Measurements from ENCODE around the gene EFR3B. TPM values are rescaled to one million over a fixed set of nuclear protein-coding genes. Genes with fewer than 3 reads are reported as not detected.

Gene EFR3B
- total RNA-seq, 5 donors from 2014 or later (not counting 1 experiment from before 2014, with no cell fraction given), result 0.09 to 0.10 (median 0.09) TPM; not detected in 2

DNA sequence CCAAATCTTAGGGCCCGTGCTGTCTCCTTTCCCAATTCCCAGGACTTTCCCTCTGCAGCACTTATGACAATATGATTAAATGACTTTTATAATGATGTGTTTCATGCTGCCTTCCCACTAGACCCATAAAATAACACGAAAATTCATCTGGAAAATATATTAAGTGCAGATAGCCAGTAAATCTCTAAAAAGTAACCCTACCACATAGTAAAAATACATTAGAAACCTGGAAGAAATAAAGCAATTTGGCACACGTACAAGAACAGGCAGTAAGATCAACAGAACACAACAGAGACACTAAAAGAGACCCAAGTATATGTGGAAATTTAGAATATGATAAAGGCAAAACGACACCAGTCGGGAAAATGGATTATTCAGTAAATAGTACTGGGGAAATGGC is 156.7 kb downstream of the EFR3B start:
- Histone ChIP-seq H3K27me3 (replicated peaks in 1 of 2; ENCODE audit: control insufficient read depth in 2 of 2, extremely low read depth in 1 of 2, insufficient read depth in 2 of 2, low read length in 1 of 2) (peaks cover 0 to 7% of the 10 kb centered on the region in 2 experiments), H3K4me1 (ENCODE audit: control insufficient read depth in 1 of 2, extremely low read depth in 1 of 2, insufficient read depth in 2 of 2, low read length in 2 of 2) (peaks cover 7 to 12% of the 10 kb centered on the region in 2 experiments), H3K36me3 (ENCODE audit: control insufficient read depth in 2 of 2, extremely low read depth in 1 of 2, insufficient read depth in 1 of 2, low read length in 1 of 2) (no peaks in the 10 kb centered on the region), H3K27ac (ENCODE audit: low read length) (no peak overlapping the region), H3K4me3 (ENCODE audit: control insufficient read depth in 1 of 2, extremely low read depth in 1 of 2, low read length in 1 of 2) (no peak overlapping the region), H3K9me3 (no peaks in the 10 kb centered on the region)
- Mint-ChIP-seq H3K27ac (no peak overlapping the region), H3K9me3 (no peaks in the 10 kb centered on the region), H3K4me1 (peaks cover 18 to 22% (median 19%) of the 10 kb centered on the region in 3 donors), H3K36me3 (no peaks in the 10 kb centered on the region), H3K27me3 (no peaks in the 10 kb centered on the region), H3K4me3 (no peak overlapping the region)
- ATAC-seq (replicated peaks in 1 of 4) (no peak), DNase-seq (no peak)
- CTCF ChIA-PET, result no interaction called here
- no CpG with 5 or more reads among the region's 5 CpGs for WGBS (ENCODE audit: insufficient coverage)
- POLR2A ChIA-PET, result no interaction called here

DNA sequence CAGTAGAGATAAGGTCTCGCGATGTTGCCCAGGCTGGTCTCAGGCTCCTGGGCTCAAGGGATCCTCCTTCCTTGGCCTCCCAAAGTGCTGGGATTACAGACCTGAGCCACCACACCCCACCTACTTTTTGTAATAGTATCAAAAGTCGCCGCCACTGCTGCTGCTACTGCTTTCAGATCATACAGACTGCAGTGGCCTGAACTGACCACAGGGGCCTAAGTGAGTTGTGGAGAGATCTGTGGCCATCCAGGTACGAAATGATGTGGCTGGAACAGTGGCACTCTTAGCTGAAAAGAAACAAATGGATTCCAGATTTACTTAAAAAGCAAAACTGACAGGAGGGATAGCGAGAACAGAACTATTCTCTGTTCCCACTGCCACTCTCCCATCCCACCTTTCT is 159.4 kb downstream of the EFR3B start:
- Histone ChIP-seq H3K27me3 (replicated peaks in 1 of 2; ENCODE audit: control insufficient read depth in 2 of 2, extremely low read depth in 1 of 2, insufficient read depth in 2 of 2, low read length in 1 of 2) (peaks cover 0 to 7% of the 10 kb centered on the region in 2 experiments), H3K4me1 (ENCODE audit: control insufficient read depth in 1 of 2, extremely low read depth in 1 of 2, insufficient read depth in 2 of 2, low read length in 2 of 2) (peaks cover 7 to 11% of the 10 kb centered on the region in 2 experiments), H3K27ac (ENCODE audit: low read length) (no peak overlapping the region), H3K36me3 (ENCODE audit: control insufficient read depth in 2 of 2, extremely low read depth in 1 of 2, insufficient read depth in 1 of 2, low read length in 1 of 2) (no peaks in the 10 kb centered on the region), H3K4me3 (ENCODE audit: control insufficient read depth in 1 of 2, extremely low read depth in 1 of 2, low read length in 1 of 2) (no peak overlapping the region), H3K9me3 (no peaks in the 10 kb centered on the region)
- ATAC-seq (replicated peaks in 1 of 4) (no peak), DNase-seq (no peak)
- H3K4me1 Mint-ChIP-seq, result peaks cover 12 to 20% (median 14%) of the 10 kb centered on the region in 3 donors
- H3K27ac Mint-ChIP-seq, result no peak overlapping the region
- no peaks in the 10 kb centered on the region for H3K36me3 Mint-ChIP-seq
- H3K4me3 Mint-ChIP-seq, result no peak overlapping the region
- ChIA-PET POLR2A (interaction anchor here in 1 of 2 donors (0.6 kb wide), 1 partner anchor 1926 kb away, joined by 3 read pairs; no protein-coding TSS in a partner anchor), CTCF (no interaction called here)
- no peaks in the 10 kb centered on the region for H3K27me3 Mint-ChIP-seq
- no peaks in the 10 kb centered on the region for H3K9me3 Mint-ChIP-seq
- no CpG with 5 or more reads among the region's 6 CpGs for WGBS (ENCODE audit: insufficient coverage)

DNA sequence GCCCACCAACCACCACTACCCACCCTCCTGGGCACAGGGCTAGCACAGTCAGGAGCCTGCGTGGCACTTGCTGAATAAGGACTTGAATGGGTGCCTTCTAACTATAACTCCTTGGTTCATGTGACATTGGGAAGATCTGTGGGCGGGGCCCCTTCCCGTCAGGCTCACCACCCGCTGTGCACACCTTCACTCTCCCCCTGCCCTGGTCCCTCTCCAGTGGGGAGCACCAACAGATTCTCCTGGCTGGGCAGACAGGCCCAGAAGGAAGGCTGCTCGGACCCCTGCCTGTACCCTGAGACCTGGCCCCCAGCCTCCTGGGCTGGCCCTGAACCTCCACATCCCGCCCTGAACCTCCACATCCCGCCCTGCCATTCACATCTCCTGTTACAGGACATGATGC is 159.9 kb downstream of the EFR3B start:
- Histone ChIP-seq H3K4me1 (ENCODE audit: control insufficient read depth in 1 of 2, extremely low read depth in 1 of 2, insufficient read depth in 2 of 2, low read length in 2 of 2) (peaks cover 7 to 10% of the 10 kb centered on the region in 2 experiments), H3K36me3 (ENCODE audit: control insufficient read depth in 2 of 2, extremely low read depth in 1 of 2, insufficient read depth in 1 of 2, low read length in 1 of 2) (no peaks in the 10 kb centered on the region), H3K27ac (ENCODE audit: low read length) (no peak overlapping the region), H3K27me3 (replicated peaks in 1 of 2; ENCODE audit: control insufficient read depth in 2 of 2, extremely low read depth in 1 of 2, insufficient read depth in 2 of 2, low read length in 1 of 2) (peaks cover 0 to 7% of the 10 kb centered on the region in 2 experiments), H3K4me3 (ENCODE audit: control insufficient read depth in 1 of 2, extremely low read depth in 1 of 2, low read length in 1 of 2) (no peak overlapping the region), H3K9me3 (no peaks in the 10 kb centered on the region)
- peak overlapping the region in 1 of 2 donors; percentile 28 for H3K27ac Mint-ChIP-seq
- H3K4me1 Mint-ChIP-seq, result peaks cover 11 to 18% (median 13%) of the 10 kb centered on the region in 3 donors
- no peaks in the 10 kb centered on the region for H3K36me3 Mint-ChIP-seq
- WGBS (ENCODE audit: insufficient coverage), result 95% methylated on average over 5 of the region's 7 CpGs
- ATAC-seq (replicated peaks in 1 of 4) (no peak), DNase-seq (no peak)
- no peaks in the 10 kb centered on the region for H3K9me3 Mint-ChIP-seq
- CTCF ChIA-PET, result no interaction called here
- POLR2A ChIA-PET, result no interaction called here
- H3K27me3 Mint-ChIP-seq, result no peaks in the 10 kb centered on the region
- H3K4me3 Mint-ChIP-seq, result no peak overlapping the region

DNA sequence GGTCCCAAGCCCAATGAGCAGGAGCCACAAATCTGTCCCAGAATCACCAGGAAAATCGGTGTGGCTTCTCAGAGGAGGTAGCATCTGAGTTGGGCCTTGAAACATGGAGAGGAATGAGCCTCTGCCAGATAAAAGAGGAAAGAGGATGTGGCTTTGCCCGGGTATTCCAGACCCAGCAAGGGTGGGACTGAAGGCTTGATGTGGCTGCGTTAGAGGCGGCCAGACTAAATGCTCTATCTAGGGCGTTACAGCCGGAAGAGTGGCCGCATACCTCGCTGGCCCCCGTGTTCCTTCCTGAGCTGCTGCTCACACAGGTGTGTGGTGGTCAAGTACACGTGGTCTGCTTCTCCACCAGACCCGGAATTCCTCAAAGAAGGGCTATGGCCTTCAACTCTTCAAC is 160.4 kb downstream of the EFR3B start:
- H3K27me3 ChIP-seq (replicated peaks in 1 of 2; ENCODE audit: control insufficient read depth in 2 of 2, extremely low read depth in 1 of 2, insufficient read depth in 2 of 2, low read length in 1 of 2), result peaks cover 0 to 6% of the 10 kb centered on the region in 2 experiments
- no peaks in the 10 kb centered on the region for H3K9me3 ChIP-seq
- ChIA-PET POLR2A (interaction anchor here in 1 of 2 donors (0.6 kb wide), 1 partner anchor 14 kb away, joined by 5 read pairs; no protein-coding TSS in a partner anchor), CTCF (no interaction called here)
- Mint-ChIP-seq H3K36me3 (no peaks in the 10 kb centered on the region), H3K27me3 (no peaks in the 10 kb centered on the region), H3K27ac (peak overlapping the region; percentile 28 to 39), H3K9me3 (no peaks in the 10 kb centered on the region), H3K4me3 (no peak overlapping the region), H3K4me1 (peaks cover 15 to 21% (median 17%) of the 10 kb centered on the region in 3 donors)
- H3K4me3 ChIP-seq (ENCODE audit: control insufficient read depth in 1 of 2, extremely low read depth in 1 of 2, low read length in 1 of 2), result no peak overlapping the region
- WGBS (ENCODE audit: insufficient coverage), result 28% methylated on average over 6 of the region's 11 CpGs
- H3K4me1 ChIP-seq (ENCODE audit: control insufficient read depth in 1 of 2, extremely low read depth in 1 of 2, insufficient read depth in 2 of 2, low read length in 2 of 2), result peaks cover 7 to 10% of the 10 kb centered on the region in 2 experiments
- ATAC-seq (replicated peaks in 1 of 4) (peak in 2 of 4 experiments; percentile 31 to 36), DNase-seq (no peak)
- H3K36me3 ChIP-seq (ENCODE audit: control insufficient read depth in 2 of 2, extremely low read depth in 1 of 2, insufficient read depth in 1 of 2, low read length in 1 of 2), result no peaks in the 10 kb centered on the region
- no peak overlapping the region for H3K27ac ChIP-seq (ENCODE audit: low read length)

DNA sequence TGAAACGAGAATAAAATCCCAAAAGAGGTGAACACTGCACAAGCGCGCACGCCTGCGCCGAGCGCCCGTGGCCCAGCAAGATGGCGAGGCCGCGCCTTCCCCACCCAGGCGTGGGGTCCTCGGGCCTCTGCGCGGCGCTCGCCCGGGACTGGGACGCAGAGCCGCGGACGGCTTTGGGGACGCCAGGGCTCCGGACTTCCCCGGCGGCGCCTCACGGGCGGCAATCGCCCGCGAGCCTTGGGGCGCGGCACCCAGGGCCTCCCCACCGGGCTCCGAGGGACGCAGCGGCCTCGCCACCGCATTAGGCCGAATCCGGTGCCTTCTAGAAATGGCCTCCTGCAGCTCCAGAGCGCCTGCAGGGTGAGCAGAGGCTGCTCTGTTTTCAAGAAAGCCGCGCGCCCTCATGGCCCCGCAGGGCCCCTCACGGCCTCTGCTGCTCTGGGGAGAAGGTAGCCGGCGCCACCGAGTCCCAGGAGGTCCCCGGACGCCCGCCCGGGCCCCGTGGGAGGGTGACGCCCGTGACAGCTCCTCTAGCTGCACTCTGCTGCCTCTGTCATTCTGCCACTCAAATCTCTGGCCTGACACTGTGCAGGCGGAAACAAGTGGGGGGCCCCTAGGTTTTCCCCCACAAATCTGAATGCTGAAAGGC is 162.4 kb downstream of the EFR3B start:
- DNase-seq (peak in 9 of 35 experiments; percentile 5 to 33 (median 17)), ATAC-seq (replicated peaks in 1 of 4) (peak; percentile 52 to 67 (median 62))
- no peaks in the 10 kb centered on the region for H3K9me3 Mint-ChIP-seq
- no peak overlapping the region for H3K27ac Mint-ChIP-seq
- H3K36me3 Mint-ChIP-seq, result no peaks in the 10 kb centered on the region
- Histone ChIP-seq H3K4me3 (ENCODE audit: control insufficient read depth in 1 of 2, extremely low read depth in 1 of 2, low read length in 1 of 2) (peak overlapping the region in 1 of 2 donors; percentile 20), H3K36me3 (ENCODE audit: control insufficient read depth in 2 of 2, extremely low read depth in 1 of 2, insufficient read depth in 1 of 2, low read length in 1 of 2) (no peaks in the 10 kb centered on the region), H3K27me3 (replicated peaks in 1 of 2; ENCODE audit: control insufficient read depth in 2 of 2, extremely low read depth in 1 of 2, insufficient read depth in 2 of 2, low read length in 1 of 2) (no peaks in the 10 kb centered on the region), H3K27ac (ENCODE audit: low read length) (no peak overlapping the region), H3K9me3 (no peaks in the 10 kb centered on the region), H3K4me1 (ENCODE audit: control insufficient read depth in 1 of 2, extremely low read depth in 1 of 2, insufficient read depth in 2 of 2, low read length in 2 of 2) (peaks cover 7 to 12% of the 10 kb centered on the region in 2 experiments)
- no peak overlapping the region for H3K4me3 Mint-ChIP-seq
- ChIA-PET POLR2A (no interaction called here), CTCF (no interaction called here)
- WGBS (ENCODE audit: insufficient coverage), result 78% methylated on average over 56 of the region's 59 CpGs
- H3K4me1 Mint-ChIP-seq, result peaks cover 15 to 34% (median 27%) of the 10 kb centered on the region in 3 donors
- no peaks in the 10 kb centered on the region for H3K27me3 Mint-ChIP-seq

DNA sequence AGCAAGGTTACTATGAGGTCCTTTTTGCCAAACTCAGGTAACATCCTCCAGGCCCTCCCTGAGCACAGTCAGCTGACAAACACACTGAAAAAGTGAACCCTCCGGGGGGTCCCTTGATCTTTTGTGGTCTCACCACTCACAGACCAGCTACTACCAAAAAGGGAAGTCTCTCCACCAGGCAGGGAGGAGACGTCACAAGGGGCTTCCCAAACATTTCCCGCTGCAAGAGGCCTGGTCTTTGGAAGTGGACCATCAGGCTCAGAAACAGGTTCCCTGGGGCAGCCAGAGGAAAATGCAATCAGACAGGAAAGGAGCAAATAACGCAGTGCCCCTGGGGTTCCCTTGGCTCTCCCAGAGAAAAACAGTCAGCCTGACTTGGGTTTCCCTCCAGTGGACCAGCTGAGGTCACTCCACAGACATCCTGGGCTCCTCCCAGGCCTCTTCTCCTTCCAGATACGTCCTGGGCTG is 165.2 kb downstream of the EFR3B start:
- Histone ChIP-seq H3K9me3 (no peaks in the 10 kb centered on the region), H3K4me1 (ENCODE audit: control insufficient read depth in 1 of 2, extremely low read depth in 1 of 2, insufficient read depth in 2 of 2, low read length in 2 of 2) (peaks cover 9 to 26% of the 10 kb centered on the region in 2 experiments), H3K27ac (ENCODE audit: low read length) (no peak overlapping the region), H3K4me3 (ENCODE audit: control insufficient read depth in 1 of 2, extremely low read depth in 1 of 2, low read length in 1 of 2) (peak overlapping the region in 1 of 2 donors; percentile 8), H3K36me3 (ENCODE audit: control insufficient read depth in 2 of 2, extremely low read depth in 1 of 2, insufficient read depth in 1 of 2, low read length in 1 of 2) (no peaks in the 10 kb centered on the region), H3K27me3 (replicated peaks in 1 of 2; ENCODE audit: control insufficient read depth in 2 of 2, extremely low read depth in 1 of 2, insufficient read depth in 2 of 2, low read length in 1 of 2) (no peaks in the 10 kb centered on the region)
- WGBS (ENCODE audit: insufficient coverage), result 58% methylated on average over 3 of the region's 5 CpGs
- Mint-ChIP-seq H3K9me3 (no peaks in the 10 kb centered on the region), H3K4me1 (peaks cover 32 to 53% (median 41%) of the 10 kb centered on the region in 3 donors), H3K36me3 (no peaks in the 10 kb centered on the region), H3K27ac (peak overlapping the region in 1 of 2 donors; percentile 44), H3K4me3 (no peak overlapping the region), H3K27me3 (no peaks in the 10 kb centered on the region)
- ChIA-PET CTCF (interaction anchor here in 1 of 2 donors (0.5 kb wide), 1 partner anchor 18 kb away, joined by 3 read pairs; no protein-coding TSS in a partner anchor), POLR2A (no interaction called here)
- DNase-seq, result peak in 5 of 35 experiments; percentile 20 to 35 (median 28)
- ATAC-seq (replicated peaks in 1 of 4), result peak in 1 of 4 experiments; percentile 56
